Neural cell (in vitro differentiated cells): ENCODE results near the gene NME3. TPM values are rescaled to one million over a fixed set of nuclear protein-coding genes. Genes with fewer than 3 reads are reported as not detected.

Experiments used
- H2AFZ ChIP-seq: fragments of 200-600, 300-800 bp; sonication (generic), shearing (Covaris generic); 2 replicates; pipeline ENCODE4 v1.6.0; 2014; ENCODE audit warnings: low read depth, mild to moderate bottlenecking, antibody characterized with exemption, low read length, moderate library complexity
- H3F3A ChIP-seq: fragments of 200-600 bp; shearing (Covaris generic); 2 replicates; pipeline ENCODE4 v1.6.1; 2016; ENCODE audit warnings: mild to moderate bottlenecking, moderate library complexity, mixed read lengths, antibody characterized with exemption, low read length; ENCODE audit not compliant: insufficient read depth, poor library complexity, severe bottlenecking
- H3K27ac ChIP-seq: fragments of 200-600, 300-800 bp; sonication (generic), shearing (Covaris generic); 2 replicates; pipeline ENCODE4 v1.5.1; 2014; ENCODE audit warnings: mild to moderate bottlenecking, low read length, moderate library complexity
- H3K27me3 ChIP-seq: fragments of 300-800, 200-600 bp; sonication (generic), shearing (Covaris generic); 2 replicates; pipeline ENCODE4 v1.6.0; 2014; ENCODE audit warnings: mild to moderate bottlenecking, low read depth, low read length, moderate library complexity; ENCODE audit not compliant: insufficient read depth
- H3K36me3 ChIP-seq: fragments of 300-800, 200-600 bp; sonication (generic), shearing (Covaris generic); 2 replicates; pipeline ENCODE4 v1.5.1; 2014; ENCODE audit warnings: mild to moderate bottlenecking, antibody characterized with exemption, low read length, moderate library complexity; ENCODE audit not compliant: insufficient read depth
- H3K4me2 ChIP-seq: fragments of 300-800, 200-600 bp; sonication (generic), shearing (Covaris generic); 2 replicates; pipeline ENCODE4 v1.6.0; 2014; ENCODE audit warnings: mild to moderate bottlenecking, low read length
- H3K4me3 ChIP-seq: fragments of 300-800, 200-600 bp; sonication (generic), shearing (Covaris generic); 2 replicates; pipeline ENCODE4 v1.5.1; 2014; ENCODE audit warnings: mild to moderate bottlenecking, low read length, moderate library complexity
- H3K79me2 ChIP-seq: fragments of 200-600 bp; shearing (Covaris generic); replicated peaks from 2 replicates; pipeline ENCODE4 v1.6.0; 2014; ENCODE audit warnings: mild to moderate bottlenecking, low read length, moderate library complexity; ENCODE audit not compliant: insufficient read depth
- H3K9ac ChIP-seq: fragments of 300-800, 200-600 bp; sonication (generic), shearing (Covaris generic); 2 replicates; pipeline ENCODE4 v1.6.1; 2016; ENCODE audit warnings: mild to moderate bottlenecking, low read length, mixed read lengths
- H3K9me2 ChIP-seq: fragments of 200-600 bp; shearing (Covaris generic); 2 replicates; pipeline ENCODE4 v1.6.1; 2016; ENCODE audit warnings: mild to moderate bottlenecking, low read length, mixed read lengths; ENCODE audit not compliant: insufficient read depth
- H3K9me3 ChIP-seq: fragments of 200-600, 300-800 bp; sonication (generic), shearing (Covaris generic); 2 replicates; pipeline ENCODE4 v1.6.1; 2016; ENCODE audit warnings: mild to moderate bottlenecking, mixed run types, low read length, moderate library complexity, mixed read lengths
- H4K20me1 ChIP-seq: fragments of 200-600 bp; shearing (Covaris generic); 2 replicates; pipeline ENCODE4 v1.6.1; 2016; ENCODE audit warnings: mild to moderate bottlenecking, mixed run types; ENCODE audit not compliant: insufficient read depth
- CTCF ChIP-seq: fragments of 450-650 bp; IDR thresholded peaks from 2 replicates; pipeline ENCODE4 v1.5.1; 2014; ENCODE audit warnings: antibody characterized with exemption, mild to moderate bottlenecking, moderate library complexity; ENCODE audit not compliant: poor library complexity, severe bottlenecking
- EP300 ChIP-seq: fragments of 450-650 bp; conservative IDR thresholded peaks from 2 replicates; pipeline ENCODE4 v1.6.1; 2014; ENCODE audit warnings: antibody characterized with exemption, mild to moderate bottlenecking, moderate library complexity; ENCODE audit not compliant: poor library complexity, severe bottlenecking
- EZH2 ChIP-seq: fragments of 200-600, 300-800 bp; shearing (Covaris generic), sonication (generic); IDR thresholded peaks from 2 replicates; pipeline ENCODE4 v1.6.1; 2014; ENCODE audit warnings: antibody characterized with exemption, low read length, borderline replicate concordance, mild to moderate bottlenecking; ENCODE audit not compliant: insufficient read depth, poor library complexity, severe bottlenecking
- MXI1 ChIP-seq: fragments of 450-650 bp; conservative IDR thresholded peaks from 2 replicates; pipeline ENCODE4 v1.6.1; 2014; ENCODE audit warnings: antibody characterized with exemption, mild to moderate bottlenecking; ENCODE audit not compliant: poor library complexity, severe bottlenecking
- POLR2AphosphoS5 ChIP-seq: IDR thresholded peaks from 2 replicates; pipeline ENCODE4 v1.6.1; 2012
- RAD21 ChIP-seq: fragments of 450-650 bp; conservative IDR thresholded peaks from 2 replicates; pipeline ENCODE4 v1.6.1; 2014; ENCODE audit warnings: antibody characterized with exemption, mild to moderate bottlenecking, moderate library complexity
- polyA plus RNA-seq: library from polyadenylated mRNA; depleted of rRNA; stranded (reverse); fragments of >200 nt; gene quantifications from 2 replicates; pipeline ENCODE4 v1.2.3, GENCODE V29; 2014
- TF ChIP-seq, protein P1 (sequence below): IDR thresholded peaks from 2 replicates; pipeline ENCODE4 v1.6.1; 2012; ENCODE audit warnings: borderline replicate concordance

NME3 gene
- polyA plus RNA-seq, 1 donor from 2014 or later: 102 TPM

- Histone ChIP-seq H3K9me3 (no peaks in the 10 kb centered on the region), H4K20me1 (no peaks in the 10 kb centered on the region), H3K4me2 (no peak within 1 kb of the TSS), H3K79me2 (no peaks in the 10 kb centered on the region), H3K9me2 (no peaks in the 10 kb centered on the region), H3K27ac (no peak within 1 kb of the TSS), H3K4me3 (no peak within 1 kb of the TSS), H2AFZ (no peak within 1 kb of the TSS), H3K9ac (no peak within 1 kb of the TSS), H3K36me3 (no peaks in the 10 kb centered on the region), H3K27me3 (no peaks in the 10 kb centered on the region), H3F3A (no peaks in the 10 kb centered on the region)
- no peak for TF ChIP-seq MXI1
- no peak for TF ChIP-seq EP300
- no peak for TF ChIP-seq CTCF
- TF ChIP-seq, protein P1, sequence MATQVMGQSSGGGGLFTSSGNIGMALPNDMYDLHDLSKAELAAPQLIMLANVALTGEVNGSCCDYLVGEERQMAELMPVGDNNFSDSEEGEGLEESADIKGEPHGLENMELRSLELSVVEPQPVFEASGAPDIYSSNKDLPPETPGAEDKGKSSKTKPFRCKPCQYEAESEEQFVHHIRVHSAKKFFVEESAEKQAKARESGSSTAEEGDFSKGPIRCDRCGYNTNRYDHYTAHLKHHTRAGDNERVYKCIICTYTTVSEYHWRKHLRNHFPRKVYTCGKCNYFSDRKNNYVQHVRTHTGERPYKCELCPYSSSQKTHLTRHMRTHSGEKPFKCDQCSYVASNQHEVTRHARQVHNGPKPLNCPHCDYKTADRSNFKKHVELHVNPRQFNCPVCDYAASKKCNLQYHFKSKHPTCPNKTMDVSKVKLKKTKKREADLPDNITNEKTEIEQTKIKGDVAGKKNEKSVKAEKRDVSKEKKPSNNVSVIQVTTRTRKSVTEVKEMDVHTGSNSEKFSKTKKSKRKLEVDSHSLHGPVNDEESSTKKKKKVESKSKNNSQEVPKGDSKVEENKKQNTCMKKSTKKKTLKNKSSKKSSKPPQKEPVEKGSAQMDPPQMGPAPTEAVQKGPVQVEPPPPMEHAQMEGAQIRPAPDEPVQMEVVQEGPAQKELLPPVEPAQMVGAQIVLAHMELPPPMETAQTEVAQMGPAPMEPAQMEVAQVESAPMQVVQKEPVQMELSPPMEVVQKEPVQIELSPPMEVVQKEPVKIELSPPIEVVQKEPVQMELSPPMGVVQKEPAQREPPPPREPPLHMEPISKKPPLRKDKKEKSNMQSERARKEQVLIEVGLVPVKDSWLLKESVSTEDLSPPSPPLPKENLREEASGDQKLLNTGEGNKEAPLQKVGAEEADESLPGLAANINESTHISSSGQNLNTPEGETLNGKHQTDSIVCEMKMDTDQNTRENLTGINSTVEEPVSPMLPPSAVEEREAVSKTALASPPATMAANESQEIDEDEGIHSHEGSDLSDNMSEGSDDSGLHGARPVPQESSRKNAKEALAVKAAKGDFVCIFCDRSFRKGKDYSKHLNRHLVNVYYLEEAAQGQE: no peak
- no peak for TF ChIP-seq RAD21
- TF ChIP-seq POLR2AphosphoS5: no peak
- no peak for TF ChIP-seq EZH2
These were observed 22.4 kb upstream of the NME3 start, which contains the start of gene IGFALS for GRCh38 chr16:1793578-1794220. TSS of gene IGFALS (minus strand) at chr16:1793705. CDS start at chr16:1793652, 53 bp downstream.

- Histone ChIP-seq H3K27ac (no peak overlapping the region), H3K4me3 (no peak overlapping the region), H3K9me3 (no peaks in the 10 kb centered on the region), H3K4me2 (no peak overlapping the region), H3K27me3 (no peaks in the 10 kb centered on the region), H3K36me3 (no peaks in the 10 kb centered on the region), H2AFZ (no peak overlapping the region), H4K20me1 (no peaks in the 10 kb centered on the region), H3K9ac (no peak overlapping the region), H3K9me2 (no peaks in the 10 kb centered on the region), H3F3A (no peaks in the 10 kb centered on the region), H3K79me2 (no peaks in the 10 kb centered on the region)
- no peak for TF ChIP-seq RAD21
These were observed 21.7 kb upstream of the NME3 start for GRCh38 chr16:1792836-1793577.
